Heart left ventricle (tissue), 13 donors: ENCODE results near the gene CCDC148.

ENCODE experiments used
- CTCF ChIP-seq, 12 donors: fragments of 200-600 bp; sonication (generic) in 4 of 12; IDR thresholded peaks; one replicate each; pipeline versions ENCODE4 v1.5.0 to v1.8.0; 2018 to 2022; ENCODE audit warnings: antibody characterized with exemption in 12 of 12, mild to moderate bottlenecking in 5 of 12
- POLR2A ChIP-seq, 2 donors: fragments of 450-650 bp; IDR thresholded peaks; one replicate each; pipeline ENCODE4 v1.6.1; 2017; ENCODE audit warnings: antibody characterized with exemption in 2 of 2, mild to moderate bottlenecking in 2 of 2, moderate library complexity in 2 of 2
- donor health status: ischemic (EF 13 %, LVEDD 7.1; RV severe dilation, severe dysfunction).
- donor health status: DM: no; HTN: yes; CAD: no.
- donor health status: DM: no; HTN: no; CAD: no.
- donor health status: ischemic (EF 25% LVEDD 6.9; RV normal size, moderate dysfunction).
- donor health status: ischemic (EF 25% LVEDD 5.7; RV mildly dilated, moderate dysfunction).
- donor health status: ischemic (EF 35%, LVEDD 5.7; RV mildly dilated, moderate dysfunction).
- donor health status: nonischemic (EF 11% LVEDD 7.7; RV severe dilation, severe dysfunction).
- donor health status: DM: yes; HTN: yes; CAD: no.
- donor health status: PGD.
- donor health status: ischemic (EF 29% LVEDD 5.4; RV normal size, mild dysfunction).
- donor health status: nonischemic (EF 23%, LVEDD 6.1; RV moderate dilation, normal function).

- TF ChIP-seq CTCF (IDR thresholded peaks at IDR 0.05) (no peak), POLR2A (IDR thresholded peaks at IDR 0.05) (no peak)
Measured at GRCh38 chr2:158172719-158173118, 283.8 kb downstream of the CCDC148 start.
